ENCODE measurements around the gene LYPD1.

LYPD1 gene

DNA sequence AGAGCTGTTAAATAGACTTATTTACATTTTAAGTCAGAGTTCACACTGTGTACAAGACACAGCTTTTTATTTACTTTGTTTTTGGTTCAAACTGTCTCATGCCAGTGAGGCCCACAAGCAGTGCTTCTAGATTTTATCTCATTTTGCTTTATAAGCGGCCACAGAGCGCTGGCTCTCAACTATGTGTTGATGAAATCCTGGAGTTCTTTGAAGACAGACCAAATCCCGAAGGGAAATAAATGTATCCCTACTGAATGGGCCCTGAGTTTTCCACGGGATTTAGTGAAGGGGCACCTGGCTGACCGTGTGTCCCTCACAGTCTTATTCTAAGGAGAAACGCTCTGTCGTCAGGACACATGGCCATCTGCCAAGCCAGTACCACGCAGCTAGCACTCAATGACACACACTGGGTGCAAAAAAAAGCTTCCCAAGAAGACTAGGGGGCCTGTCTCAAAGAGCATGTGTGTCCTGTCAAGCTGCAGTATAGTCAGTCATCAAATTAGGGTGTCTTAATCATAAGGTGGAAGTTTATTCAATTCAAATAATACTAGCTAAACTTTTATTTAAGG is 23.4 kb downstream of the LYPD1 start:
- no peak overlapping the region for H3K4me3 ChIP-seq (ENCODE audit: low read depth, low read length)
- TF ChIP-seq CTCF (IDR thresholded peaks at IDR 0.05; ENCODE audit: low read depth, low read length, missing control alignments) = no peak
- DNase-seq (ENCODE audit: low read depth) = no peak
- in situ Hi-C loops (cut with HindIII; ENCODE audit: low sequenced_read_pairs) = no loop called here

DNA sequence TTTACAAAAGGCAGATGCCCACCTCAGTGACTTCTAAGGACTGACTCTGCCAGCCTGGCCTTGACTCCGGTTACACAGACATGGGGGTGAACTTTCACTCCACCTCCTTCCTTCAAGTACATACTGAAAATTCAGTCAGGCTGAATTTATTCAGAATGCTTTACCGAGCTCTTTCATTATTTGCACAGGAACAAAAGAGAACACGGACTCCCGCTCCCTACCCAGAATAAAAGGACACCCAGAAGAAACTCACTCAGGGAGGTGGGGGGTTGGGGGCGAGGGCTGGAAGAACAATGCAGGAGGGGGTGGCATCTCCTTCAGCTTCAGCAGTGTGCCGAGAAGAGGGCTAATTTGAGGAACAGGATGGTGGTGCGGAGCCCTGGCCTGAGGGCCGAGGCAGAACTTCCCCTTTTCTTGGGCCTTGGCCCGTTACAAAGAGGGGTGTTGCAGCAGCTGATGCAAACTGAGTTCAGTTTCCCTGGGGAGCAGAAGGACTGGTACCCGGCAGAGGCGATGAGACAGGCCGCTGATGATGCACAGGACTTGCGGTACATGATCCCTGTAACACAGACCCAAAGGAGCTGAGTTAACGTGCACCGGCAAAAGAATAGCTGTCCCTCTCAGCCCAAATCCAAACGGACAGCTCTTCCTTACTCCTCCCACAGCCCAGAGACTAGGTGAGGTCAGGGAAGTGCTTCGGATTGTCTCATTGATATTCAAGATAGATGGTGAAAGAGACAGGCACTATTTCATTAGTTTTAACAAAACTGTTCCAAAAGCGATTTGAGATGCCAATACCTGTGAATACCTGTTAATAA is 24.1 kb downstream of the LYPD1 start:
- H3K4me3 ChIP-seq (ENCODE audit: low read depth, low read length) = no peak overlapping the region
- no peak for TF ChIP-seq CTCF (IDR thresholded peaks at IDR 0.05; ENCODE audit: low read depth, low read length, missing control alignments)
- in situ Hi-C loops (cut with HindIII; ENCODE audit: low sequenced_read_pairs) = no loop called here
- DNase-seq (ENCODE audit: low read depth) = no peak

GRCh38 chr2:132645176-132645575 is 24.8 kb downstream of the LYPD1 start:
- in situ Hi-C loops (cut with HindIII; ENCODE audit: low sequenced_read_pairs) = no loop called here
- H3K4me3 ChIP-seq (ENCODE audit: low read depth, low read length) = no peak overlapping the region
- DNase-seq (ENCODE audit: low read depth) = no peak
- TF ChIP-seq CTCF (IDR thresholded peaks at IDR 0.05; ENCODE audit: low read depth, low read length, missing control alignments) = no peak

GRCh38 chr2:132642415-132642814 is 27.6 kb downstream of the LYPD1 start:
- no peak overlapping the region for H3K4me3 ChIP-seq (ENCODE audit: low read depth, low read length)
- in situ Hi-C loops (cut with HindIII; ENCODE audit: low sequenced_read_pairs) = no loop called here
- TF ChIP-seq CTCF (IDR thresholded peaks at IDR 0.05; ENCODE audit: low read depth, low read length, missing control alignments) = no peak
- DNase-seq (ENCODE audit: low read depth) = no peak

DNA sequence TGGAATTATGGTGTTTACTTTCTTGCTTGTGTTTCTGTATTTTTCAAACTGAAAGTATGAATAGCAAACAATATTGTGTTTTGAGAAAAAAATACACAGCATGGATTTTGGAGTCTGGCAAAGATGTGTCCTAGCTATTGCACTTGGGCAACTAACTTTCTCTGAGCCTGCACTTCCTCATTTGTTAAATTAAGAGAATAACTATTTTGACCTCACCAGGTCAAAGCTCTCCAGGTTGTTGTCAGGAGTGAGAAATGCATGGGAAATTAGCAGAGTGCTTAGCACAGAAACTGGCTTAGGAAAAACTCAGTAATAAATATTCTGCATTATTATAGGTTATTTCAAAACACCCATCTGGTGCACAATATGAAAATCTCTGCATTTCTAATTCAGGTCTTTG is 28.2 kb downstream of the LYPD1 start:
- no peak overlapping the region for H3K4me3 ChIP-seq (ENCODE audit: low read depth, low read length)
- TF ChIP-seq CTCF (IDR thresholded peaks at IDR 0.05; ENCODE audit: low read depth, low read length, missing control alignments) = no peak
- in situ Hi-C loops (cut with HindIII; ENCODE audit: low sequenced_read_pairs) = no loop called here
- no peak for DNase-seq (ENCODE audit: low read depth)

DNA sequence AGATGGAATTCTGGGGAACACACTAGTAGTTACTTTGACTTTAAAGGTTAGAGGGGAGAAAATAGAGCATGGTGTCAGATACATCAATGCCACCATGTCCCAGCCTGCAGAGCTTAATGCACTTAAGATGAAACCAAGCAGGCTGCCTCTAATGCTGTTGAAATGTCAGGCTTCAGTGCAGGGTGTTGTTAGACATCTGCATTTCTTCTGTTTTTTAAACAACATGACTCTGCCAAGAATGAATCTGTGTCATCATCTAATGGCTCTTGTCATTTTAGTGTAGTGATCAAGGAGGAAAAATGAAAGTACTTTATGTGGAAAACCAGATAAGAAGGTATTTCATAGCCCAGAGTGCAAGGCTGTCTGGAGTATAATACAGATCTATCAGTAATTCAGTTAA is 29.9 kb downstream of the LYPD1 start:
- no peak for DNase-seq (ENCODE audit: low read depth)
- no peak for TF ChIP-seq CTCF (IDR thresholded peaks at IDR 0.05; ENCODE audit: low read depth, low read length, missing control alignments)
- H3K4me3 ChIP-seq (ENCODE audit: low read depth, low read length) = no peak overlapping the region
- in situ Hi-C loops (cut with HindIII; ENCODE audit: low sequenced_read_pairs) = no loop called here
